ENCODE data around the gene SLC10A1. TPM values are rescaled to one million over a fixed set of nuclear protein-coding genes. Genes with fewer than 3 reads are reported as not detected.

Gene SLC10A1
- total RNA-seq = not detected
- polyA plus RNA-seq (ENCODE audit: insufficient read depth, low read depth, low replicate concordance) = not detected
- long read RNA-seq, donor 1 = 0 reads
- long read RNA-seq, donor 2 = 0 reads
- long read RNA-seq, donor 3 = 0 reads
- long read RNA-seq, donor 4 = 0 reads
- long read RNA-seq, donor 5 = 0 reads
- long read RNA-seq, donor 6 = 0 reads
- long read RNA-seq, donor 7, partial matches to known transcripts = 0 of 2 reads
- long read RNA-seq, donor 7, other reads (novel, unspliced or antisense) = 2 of 2 reads
- long read RNA-seq, donor 8 = 0 reads
- long read RNA-seq, donor 9 = 0 reads
- long read RNA-seq, donor 10 = 0 reads

- no peak within 1 kb of the TSS for H3K9ac ChIP-seq (ENCODE audit: low read length in 3 of 3)
- H3K4me1 ChIP-seq (ENCODE audit: control insufficient read depth in 2 of 3, insufficient read depth in 2 of 3, low read depth in 1 of 3, low read length in 3 of 3) = no peaks in the 10 kb centered on the region
- no peak within 1 kb of the TSS for H3K4me3 ChIP-seq (ENCODE audit: low read length in 3 of 3)
- intact Hi-C loops (cut with DNase I) = no loop called here
- no peaks in the 10 kb centered on the region for H3K36me3 ChIP-seq (ENCODE audit: control insufficient read depth in 2 of 3, insufficient read depth in 3 of 3, low read length in 3 of 3)
- H3K9me3 ChIP-seq (ENCODE audit: control insufficient read depth in 2 of 3, insufficient read depth in 1 of 3, low read length in 3 of 3) = no peaks in the 10 kb centered on the region
- H3K27ac ChIP-seq (ENCODE audit: low read depth in 2 of 2, low read length in 2 of 2) = no peak within 1 kb of the TSS
- DNase-seq (no peak), FAIRE-seq (no peak)
- H3K27me3 ChIP-seq (ENCODE audit: control insufficient read depth, insufficient read depth, low read length) = no peaks in the 10 kb centered on the region
- no peak for TF ChIP-seq CTCF (IDR thresholded peaks at IDR 0.05; ENCODE audit: borderline replicate concordance, extremely low read depth, insufficient read depth)
Observed at GRCh38 chr14:69796797-69797500, at the start of gene SLC10A1. Gene SLC10A1 (minus strand): TSS chr14:69797241. CDS start chr14:69797155, 86 bp downstream.

- Histone ChIP-seq H3K36me3 (ENCODE audit: control insufficient read depth in 2 of 3, insufficient read depth in 3 of 3, low read length in 3 of 3) (no peaks in the 10 kb centered on the region), H3K27ac (ENCODE audit: low read depth in 2 of 2, low read length in 2 of 2) (no peak overlapping the region), H3K27me3 (ENCODE audit: control insufficient read depth, insufficient read depth, low read length) (peaks cover 2% of the 10 kb centered on the region), H3K9ac (ENCODE audit: low read length in 3 of 3) (no peak overlapping the region), H3K9me3 (ENCODE audit: control insufficient read depth in 2 of 3, insufficient read depth in 1 of 3, low read length in 3 of 3) (no peaks in the 10 kb centered on the region), H3K4me1 (ENCODE audit: control insufficient read depth in 2 of 3, insufficient read depth in 2 of 3, low read depth in 1 of 3, low read length in 3 of 3) (no peaks in the 10 kb centered on the region), H3K4me3 (ENCODE audit: low read length in 3 of 3) (no peak overlapping the region)
- FAIRE-seq = no peak
- intact Hi-C loops (cut with DNase I) = no loop called here
- no peak for TF ChIP-seq CTCF (IDR thresholded peaks at IDR 0.05; ENCODE audit: borderline replicate concordance, extremely low read depth, insufficient read depth)
- peak in 4 of 5 donors; percentile 50 to 60 (median 54) for DNase-seq
Observed at GRCh38 chr14:69845787-69846186, 48.7 kb upstream of the SLC10A1 start.

- no peak overlapping the region for H3K4me3 ChIP-seq (ENCODE audit: low read length in 3 of 3)
- no peak overlapping the region for H3K27ac ChIP-seq (ENCODE audit: low read depth in 2 of 2, low read length in 2 of 2)
- no peaks in the 10 kb centered on the region for H3K36me3 ChIP-seq (ENCODE audit: control insufficient read depth in 2 of 3, insufficient read depth in 3 of 3, low read length in 3 of 3)
- DNase-seq (no peak), FAIRE-seq (no peak)
- TF ChIP-seq CTCF (IDR thresholded peaks at IDR 0.05; ENCODE audit: borderline replicate concordance, extremely low read depth, insufficient read depth) = no peak
- no peak overlapping the region for H3K9ac ChIP-seq (ENCODE audit: low read length in 3 of 3)
- no peaks in the 10 kb centered on the region for H3K9me3 ChIP-seq (ENCODE audit: control insufficient read depth in 2 of 3, insufficient read depth in 1 of 3, low read length in 3 of 3)
- H3K27me3 ChIP-seq (ENCODE audit: control insufficient read depth, insufficient read depth, low read length) = peaks cover 2% of the 10 kb centered on the region
- intact Hi-C loops (cut with DNase I) = no loop called here
- H3K4me1 ChIP-seq (ENCODE audit: control insufficient read depth in 2 of 3, insufficient read depth in 2 of 3, low read depth in 1 of 3, low read length in 3 of 3) = no peaks in the 10 kb centered on the region
Observed at GRCh38 chr14:69845050-69845581, 48.1 kb upstream of the SLC10A1 start.

All from kidney (tissue), 22 donors.